Peyer's patch (tissue), 4 donors: ENCODE measurements around the gene BCR. TPM values are rescaled to one million over a fixed set of nuclear protein-coding genes. Genes with fewer than 3 reads are reported as not detected.

Source experiments
- DNase-seq, 3 donors: peaks; one replicate each; pipeline ENCODE4 v3.0.0-alpha.2; 2017 to 2019
- H3K27ac ChIP-seq, 4 donors: fragments of 200-600 bp; sonication (generic); one replicate each; pipeline ENCODE4 v1.5.1; 2016 to 2019
- H3K27me3 ChIP-seq, 2 donors: fragments of 200-600 bp; sonication (generic); one replicate each; pipeline ENCODE4 v1.5.1; 2019
- H3K36me3 ChIP-seq, 3 donors: fragments of 200-600 bp; sonication (generic); one replicate each; pipeline ENCODE4 v1.5.1; 2016 to 2019
- H3K4me1 ChIP-seq, 4 donors: fragments of 200-600 bp; sonication (generic); one replicate each; pipeline ENCODE4 v1.5.1; 2016 to 2019
- H3K4me3 ChIP-seq, 4 donors: fragments of 200-600 bp; sonication (generic); 1 replicate in 3 of 4; 2 replicates in 1 of 4; pipeline ENCODE4 v1.5.1; 2016 to 2019; ENCODE audit warnings: mild to moderate bottlenecking in 1 of 4
- H3K9me3 ChIP-seq, 4 donors: fragments of 200-600 bp; sonication (generic); one replicate each; pipeline ENCODE4 v1.5.1; 2016 to 2019; ENCODE audit warnings: mild to moderate bottlenecking in 1 of 4
- POLR2A ChIP-seq, 2 donors: fragments of 450-650 bp; IDR thresholded peaks; one replicate each; pipeline ENCODE4 v1.5.1; 2017; ENCODE audit warnings: antibody characterized with exemption in 2 of 2, mild to moderate bottlenecking in 2 of 2, moderate library complexity in 2 of 2
- total RNA-seq, 4 donors: library from RNA; depleted of rRNA; stranded (reverse); fragments of >200 nt; gene quantifications; one replicate each; pipeline ENCODE4 v1.1.0, GENCODE V29; 2016
- TF ChIP-seq, protein P1 (sequence below), 6 experiments: fragments of 450-650 bp in 4 of 6; fragments of 200-600 bp in 2 of 6; sonication (generic) in 1 of 6; IDR thresholded peaks; one replicate each; pipeline ENCODE4 v1.5.1; 2017 to 2019; ENCODE audit warnings: antibody characterized with exemption in 6 of 6, mild to moderate bottlenecking in 3 of 6, moderate library complexity in 1 of 6

The BCR gene
- total RNA-seq, 4 donors from 2014 or later, result 55.8 to 86.9 (median 66.1) TPM

DNA sequence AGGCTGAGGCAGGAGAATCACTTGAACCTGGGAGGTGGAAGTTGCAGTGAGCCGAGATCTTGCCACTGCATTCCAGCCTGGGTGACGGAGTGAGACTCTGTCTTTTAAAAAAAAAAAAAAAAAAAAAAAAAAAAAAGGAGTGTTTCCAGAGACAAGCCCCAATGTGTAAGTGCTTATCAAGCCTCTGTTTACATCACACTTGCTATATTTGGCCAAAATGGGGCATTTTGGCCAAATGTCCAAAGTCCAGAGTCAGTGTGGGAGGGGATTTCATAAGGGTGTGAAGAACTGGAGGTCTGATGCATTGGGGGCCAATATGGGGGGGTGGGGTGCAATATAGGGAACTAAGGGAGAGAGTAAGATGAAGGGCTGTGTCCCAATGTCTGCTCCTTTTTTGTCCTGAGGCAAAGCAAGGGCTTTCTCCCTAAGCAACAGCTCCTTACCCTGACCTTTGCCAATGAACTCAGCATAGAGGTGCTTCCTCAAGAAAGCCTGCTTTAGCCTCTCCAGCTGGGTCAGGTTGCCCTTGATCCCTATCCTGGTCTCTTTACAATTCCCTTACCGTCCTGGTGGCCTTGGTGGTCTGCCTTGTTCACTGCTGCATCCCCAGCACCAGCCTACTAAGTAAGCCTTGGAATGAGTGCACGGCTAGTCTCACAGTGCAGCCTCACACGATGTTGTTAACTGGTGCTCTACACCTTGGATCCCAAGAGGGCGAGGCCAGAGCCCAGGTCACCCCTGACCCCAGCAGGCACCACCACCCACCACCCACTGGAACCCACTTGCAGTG lies 14.1 kb upstream of the BCR start:
- H3K27me3 ChIP-seq, result no peaks in the 10 kb centered on the region
- TF ChIP-seq POLR2A (IDR thresholded peaks at IDR 0.05), result no peak
- TF ChIP-seq, protein P1, sequence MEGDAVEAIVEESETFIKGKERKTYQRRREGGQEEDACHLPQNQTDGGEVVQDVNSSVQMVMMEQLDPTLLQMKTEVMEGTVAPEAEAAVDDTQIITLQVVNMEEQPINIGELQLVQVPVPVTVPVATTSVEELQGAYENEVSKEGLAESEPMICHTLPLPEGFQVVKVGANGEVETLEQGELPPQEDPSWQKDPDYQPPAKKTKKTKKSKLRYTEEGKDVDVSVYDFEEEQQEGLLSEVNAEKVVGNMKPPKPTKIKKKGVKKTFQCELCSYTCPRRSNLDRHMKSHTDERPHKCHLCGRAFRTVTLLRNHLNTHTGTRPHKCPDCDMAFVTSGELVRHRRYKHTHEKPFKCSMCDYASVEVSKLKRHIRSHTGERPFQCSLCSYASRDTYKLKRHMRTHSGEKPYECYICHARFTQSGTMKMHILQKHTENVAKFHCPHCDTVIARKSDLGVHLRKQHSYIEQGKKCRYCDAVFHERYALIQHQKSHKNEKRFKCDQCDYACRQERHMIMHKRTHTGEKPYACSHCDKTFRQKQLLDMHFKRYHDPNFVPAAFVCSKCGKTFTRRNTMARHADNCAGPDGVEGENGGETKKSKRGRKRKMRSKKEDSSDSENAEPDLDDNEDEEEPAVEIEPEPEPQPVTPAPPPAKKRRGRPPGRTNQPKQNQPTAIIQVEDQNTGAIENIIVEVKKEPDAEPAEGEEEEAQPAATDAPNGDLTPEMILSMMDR (IDR thresholded peaks at IDR 0.05), result no peak
- no peak overlapping the region for H3K4me3 ChIP-seq
- H3K36me3 ChIP-seq, result no peaks in the 10 kb centered on the region
- no peak overlapping the region for H3K27ac ChIP-seq
- no peaks in the 10 kb centered on the region for H3K9me3 ChIP-seq
- no peak for DNase-seq
- no peaks in the 10 kb centered on the region for H3K4me1 ChIP-seq

DNA sequence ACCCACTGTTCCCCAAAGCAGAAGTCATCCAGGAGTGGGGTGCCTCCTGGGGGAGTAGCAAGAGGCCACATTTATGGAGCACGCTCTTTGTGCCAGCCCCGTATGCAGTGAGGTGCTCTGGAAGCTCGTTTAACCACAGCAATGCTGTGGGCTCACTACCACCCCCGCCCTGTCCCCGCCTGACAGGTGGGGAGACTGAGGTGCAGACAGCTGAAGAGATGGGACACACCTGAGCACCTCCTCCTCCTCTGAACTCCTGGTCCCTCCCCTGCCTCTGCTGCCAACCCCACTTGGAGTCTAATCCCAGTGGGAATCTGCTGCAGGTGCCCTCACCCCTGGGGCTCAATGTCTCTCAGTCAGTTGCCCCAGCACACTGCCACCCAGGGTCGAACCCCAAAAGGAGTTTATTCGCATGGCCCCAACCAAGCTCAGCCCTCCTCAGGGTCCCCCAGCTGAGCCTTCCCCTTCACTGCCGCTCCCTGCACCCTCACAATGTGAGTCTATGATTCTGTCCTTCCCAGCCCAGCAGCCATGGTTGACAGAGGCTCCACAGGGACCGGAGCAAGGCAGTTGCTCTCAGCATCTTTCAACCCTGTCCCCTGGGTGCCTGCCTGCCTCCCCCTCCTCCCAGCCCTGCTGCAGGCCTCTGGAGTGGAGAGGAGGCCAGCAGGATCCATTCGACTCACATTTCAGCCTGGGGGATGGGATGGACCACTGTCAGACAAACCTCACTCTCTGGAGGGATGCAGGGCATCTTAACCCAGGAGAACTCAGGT lies 13.3 kb upstream of the BCR start:
- TF ChIP-seq, protein P1 (IDR thresholded peaks at IDR 0.05), result no peak
- TF ChIP-seq POLR2A (IDR thresholded peaks at IDR 0.05), result no peak
- H3K27ac ChIP-seq, result no peak overlapping the region
- H3K9me3 ChIP-seq, result no peaks in the 10 kb centered on the region
- DNase-seq, result no peak
- no peaks in the 10 kb centered on the region for H3K36me3 ChIP-seq
- H3K4me1 ChIP-seq, result no peaks in the 10 kb centered on the region
- no peaks in the 10 kb centered on the region for H3K27me3 ChIP-seq
- H3K4me3 ChIP-seq, result no peak overlapping the region

DNA sequence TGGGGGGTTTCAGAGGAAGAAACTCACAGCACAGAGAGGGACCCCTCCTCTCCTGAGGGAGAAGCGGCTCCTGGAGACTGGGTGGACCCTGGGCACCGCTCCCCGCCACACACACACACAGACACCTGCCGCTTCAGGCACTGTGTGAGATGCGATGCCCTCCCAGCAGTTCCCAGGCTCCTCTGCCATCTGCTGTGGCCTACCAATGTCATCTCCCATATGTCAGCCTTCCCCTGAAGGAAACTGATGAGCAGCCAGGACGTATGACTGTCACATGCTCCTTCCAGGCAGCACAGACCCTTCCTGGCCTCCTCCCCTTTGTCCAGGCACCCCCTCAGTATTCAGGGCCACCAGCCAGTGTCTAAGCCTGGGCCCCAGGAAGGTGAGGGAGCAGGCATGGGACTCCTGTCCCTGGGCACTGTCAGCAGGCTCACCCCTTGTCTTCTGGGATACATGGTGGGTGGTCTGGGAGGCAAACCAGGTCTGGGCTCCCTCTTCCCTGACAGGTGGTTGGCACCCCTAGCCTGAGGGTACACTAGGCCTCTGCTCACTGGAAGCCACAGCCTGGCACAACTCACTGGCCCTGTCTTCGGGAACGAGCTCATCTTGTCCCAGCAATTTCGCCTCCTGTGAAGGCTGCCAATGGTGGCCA lies 11.8 kb upstream of the BCR start:
- Histone ChIP-seq H3K36me3 (no peaks in the 10 kb centered on the region), H3K27me3 (no peaks in the 10 kb centered on the region), H3K4me1 (no peaks in the 10 kb centered on the region), H3K4me3 (no peak overlapping the region), H3K27ac (no peak overlapping the region), H3K9me3 (no peaks in the 10 kb centered on the region)
- DNase-seq, result no peak
- no peak for TF ChIP-seq POLR2A (IDR thresholded peaks at IDR 0.05)
- TF ChIP-seq, protein P1 (IDR thresholded peaks at IDR 0.05), result no peak

DNA sequence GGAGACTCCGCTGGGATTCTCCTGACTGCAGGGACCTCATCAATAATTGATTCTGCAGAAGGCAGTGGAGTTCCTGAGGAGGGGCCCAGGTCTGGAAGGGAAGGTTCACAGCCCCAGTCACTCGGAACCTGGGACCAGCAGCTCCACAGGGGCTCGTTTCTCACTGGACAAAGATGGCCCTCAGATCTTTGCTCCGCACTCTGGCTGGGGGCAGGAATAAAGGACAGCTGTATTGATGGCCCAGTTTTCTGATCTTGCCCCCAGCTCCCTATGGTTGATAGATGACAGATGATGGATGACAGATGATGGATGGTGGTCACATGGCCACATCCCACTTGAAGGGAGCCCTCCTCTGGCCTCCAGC lies 11.3 kb upstream of the BCR start:
- H3K27me3 ChIP-seq, result no peaks in the 10 kb centered on the region
- H3K36me3 ChIP-seq, result no peaks in the 10 kb centered on the region
- DNase-seq, result no peak
- H3K4me3 ChIP-seq, result no peak overlapping the region
- no peaks in the 10 kb centered on the region for H3K9me3 ChIP-seq
- no peak overlapping the region for H3K27ac ChIP-seq
- no peaks in the 10 kb centered on the region for H3K4me1 ChIP-seq
- TF ChIP-seq POLR2A (IDR thresholded peaks at IDR 0.05), result no peak

DNA sequence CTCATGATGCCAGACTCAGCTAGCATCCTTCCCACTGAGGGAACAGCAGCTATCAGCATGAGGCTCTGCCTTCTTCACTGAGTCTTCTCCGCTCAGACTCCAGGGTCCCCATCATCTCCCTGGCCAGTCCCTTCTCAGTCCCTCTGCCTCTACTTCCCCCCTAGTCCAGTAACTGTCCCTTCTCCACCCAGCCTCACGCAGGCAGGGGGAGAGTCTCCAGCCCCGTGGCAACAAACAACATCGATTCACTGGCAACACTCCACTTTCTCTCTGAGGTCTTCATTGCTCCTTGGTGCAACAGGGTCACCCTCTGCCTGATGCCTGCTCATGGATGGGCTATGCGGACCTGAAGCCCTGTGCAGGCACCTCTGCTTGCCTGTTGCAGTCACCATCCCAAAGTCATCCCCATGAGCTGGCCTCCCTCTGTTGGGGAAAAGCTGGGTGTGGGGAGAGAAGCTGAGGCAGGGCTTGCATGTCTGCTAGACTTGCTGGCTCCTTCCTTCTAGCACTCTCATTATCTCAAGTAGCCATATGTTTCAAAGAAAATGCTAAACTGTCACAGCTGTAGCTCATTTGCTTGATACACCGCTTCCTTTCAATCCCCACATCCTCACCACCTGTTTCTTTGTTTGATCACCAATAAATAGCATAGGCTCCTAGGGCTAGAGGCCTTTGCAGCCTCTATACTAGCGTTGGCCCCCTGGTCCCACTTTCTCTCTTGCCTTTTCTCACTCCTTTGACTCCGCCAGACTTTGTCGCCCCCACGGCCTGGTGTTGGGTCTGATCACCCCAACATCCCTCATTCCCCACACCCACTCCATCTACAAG lies 4.3 kb upstream of the BCR start:
- H3K27me3 ChIP-seq, result no peaks in the 10 kb centered on the region
- DNase-seq, result no peak
- H3K36me3 ChIP-seq, result no peaks in the 10 kb centered on the region
- no peak overlapping the region for H3K27ac ChIP-seq
- H3K9me3 ChIP-seq, result peaks cover 0 to 4% (median 0%) of the 10 kb centered on the region in 4 donors
- peaks cover 0 to 17% (median 5%) of the 10 kb centered on the region in 4 donors for H3K4me1 ChIP-seq
- no peak for TF ChIP-seq POLR2A (IDR thresholded peaks at IDR 0.05)
- TF ChIP-seq, protein P1 (IDR thresholded peaks at IDR 0.05), result no peak
- H3K4me3 ChIP-seq, result no peak overlapping the region
